B cell (primary cell): ENCODE results near the gene GCNT4.

Source experiments
- EZH2 ChIP-seq: IDR thresholded peaks from 2 replicates; pipeline ENCODE4 v1.6.1; 2012; ENCODE audit warnings: borderline replicate concordance, low read depth, mild to moderate bottlenecking, moderate library complexity, low read length; ENCODE audit not compliant: insufficient read depth, poor library complexity, severe bottlenecking
- TF ChIP-seq, protein P1 (sequence below): fragments of 200-600 bp; IDR thresholded peaks from one replicate; pipeline ENCODE4 v1.8.0; 2022; ENCODE audit warnings: antibody characterized with exemption, mild to moderate bottlenecking

DNA sequence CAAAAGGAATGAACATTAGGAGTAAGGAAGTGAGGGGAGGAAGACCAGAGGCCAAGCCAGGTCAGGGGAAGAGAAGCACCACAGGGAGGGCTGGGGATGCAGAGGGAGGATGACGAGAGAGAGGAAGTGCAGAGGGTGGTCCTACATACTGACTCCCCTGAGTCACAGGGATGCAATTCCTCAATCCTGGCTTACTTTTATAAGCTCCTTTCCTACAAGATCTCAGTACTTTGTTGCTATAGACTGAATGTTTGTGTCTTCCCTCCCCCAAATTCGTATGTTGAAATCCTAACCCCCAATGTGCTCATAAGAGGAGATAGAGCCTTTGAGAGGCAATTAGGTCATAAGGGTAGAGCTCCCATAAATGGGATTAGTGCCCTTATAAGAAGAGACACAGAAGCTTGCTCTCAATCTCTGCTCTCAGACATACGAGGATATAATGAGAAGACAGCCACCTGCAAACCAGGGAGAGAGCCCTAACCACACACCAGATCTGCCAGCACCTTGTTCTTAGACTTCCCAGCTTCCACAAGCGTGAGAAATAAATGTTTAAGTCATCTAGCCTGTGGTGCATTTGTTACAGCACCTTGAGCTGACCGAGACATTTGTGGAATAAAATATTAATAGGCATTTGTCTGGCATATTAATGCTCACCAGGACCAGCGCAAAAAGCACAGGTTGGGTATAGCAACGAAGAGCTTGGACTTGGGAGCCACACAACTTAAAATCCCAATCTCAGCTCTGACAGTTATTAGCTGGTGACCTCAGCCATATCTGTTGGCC is 33.4 kb downstream of the GCNT4 start:
- TF ChIP-seq, protein P1, sequence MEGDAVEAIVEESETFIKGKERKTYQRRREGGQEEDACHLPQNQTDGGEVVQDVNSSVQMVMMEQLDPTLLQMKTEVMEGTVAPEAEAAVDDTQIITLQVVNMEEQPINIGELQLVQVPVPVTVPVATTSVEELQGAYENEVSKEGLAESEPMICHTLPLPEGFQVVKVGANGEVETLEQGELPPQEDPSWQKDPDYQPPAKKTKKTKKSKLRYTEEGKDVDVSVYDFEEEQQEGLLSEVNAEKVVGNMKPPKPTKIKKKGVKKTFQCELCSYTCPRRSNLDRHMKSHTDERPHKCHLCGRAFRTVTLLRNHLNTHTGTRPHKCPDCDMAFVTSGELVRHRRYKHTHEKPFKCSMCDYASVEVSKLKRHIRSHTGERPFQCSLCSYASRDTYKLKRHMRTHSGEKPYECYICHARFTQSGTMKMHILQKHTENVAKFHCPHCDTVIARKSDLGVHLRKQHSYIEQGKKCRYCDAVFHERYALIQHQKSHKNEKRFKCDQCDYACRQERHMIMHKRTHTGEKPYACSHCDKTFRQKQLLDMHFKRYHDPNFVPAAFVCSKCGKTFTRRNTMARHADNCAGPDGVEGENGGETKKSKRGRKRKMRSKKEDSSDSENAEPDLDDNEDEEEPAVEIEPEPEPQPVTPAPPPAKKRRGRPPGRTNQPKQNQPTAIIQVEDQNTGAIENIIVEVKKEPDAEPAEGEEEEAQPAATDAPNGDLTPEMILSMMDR = no peak
- no peak for TF ChIP-seq EZH2
